NCI-H2227 treated with DMSO at 0.1 percent for 48 hours (cell line): Measurements from ENCODE around the gene MUC5AC.
"Not testable (repeated sequence)": the region's sequence is repeated elsewhere in the genome, so short reads cannot be mapped to it uniquely, and the experiment has no call there.

ENCODE experiments used
- DNase-seq: peaks from one replicate; lab custom pipeline; 2025; lab: John Stamatoyannopoulos, UW

Gene MUC5AC

GRCh38 chr11:1148752-1149180 lies 9.0 kb upstream of the MUC5AC start:
- DNase-seq, result no peak

- no peak for DNase-seq
Measured at GRCh38 chr11:1149545-1149944, 8.2 kb upstream of the MUC5AC start.

- no peak for DNase-seq
Measured at GRCh38 chr11:1150116-1150515, 7.6 kb upstream of the MUC5AC start.

GRCh38 chr11:1150769-1151365 lies 6.9 kb upstream of the MUC5AC start:
- no peak for DNase-seq

GRCh38 chr11:1151366-1152315 lies 6.1 kb upstream of the MUC5AC start:
- DNase-seq, result no peak

GRCh38 chr11:1152316-1153104 lies 5.2 kb upstream of the MUC5AC start:
- DNase-seq, result no peak

GRCh38 chr11:1153105-1153950 lies 4.4 kb upstream of the MUC5AC start:
- no peak for DNase-seq

GRCh38 chr11:1153951-1154493 lies 3.7 kb upstream of the MUC5AC start:
- DNase-seq, result no peak

- DNase-seq, result not testable (repeated sequence)
Measured at GRCh38 chr11:1154656-1155055, 3.1 kb upstream of the MUC5AC start.

GRCh38 chr11:1155274-1155693 lies 2.5 kb upstream of the MUC5AC start:
- DNase-seq, result no peak

GRCh38 chr11:1156506-1157340 lies 1.0 kb upstream of the MUC5AC start:
- DNase-seq, result no peak

- DNase-seq, result no peak
Measured at GRCh38 chr11:1157341-1157644, 460 bp upstream of the MUC5AC start.

- DNase-seq, result no peak
Measured at GRCh38 chr11:1158681-1159487, 1.1 kb downstream of the MUC5AC start.

GRCh38 chr11:1159488-1160220 lies 1.9 kb downstream of the MUC5AC start:
- not testable (repeated sequence) for DNase-seq

- DNase-seq, result no peak
Measured at GRCh38 chr11:1160231-1161101, 2.7 kb downstream of the MUC5AC start.

GRCh38 chr11:1161410-1162137 lies 3.8 kb downstream of the MUC5AC start:
- no peak for DNase-seq

- DNase-seq, result no peak
Measured at GRCh38 chr11:1162138-1162475, 4.4 kb downstream of the MUC5AC start.
